ENCODE measurements around the gene NDFIP1. TPM values are rescaled to one million over a fixed set of nuclear protein-coding genes. Genes with fewer than 3 reads are reported as not detected.

Gene NDFIP1
- total RNA-seq, 1 experiment from 2014 or later = 27.6 TPM

- TF ChIP-seq E2F4 (CRISPR knock-in tag; IDR thresholded peaks at IDR 0.05; ENCODE audit: borderline replicate concordance, low read depth) (no peak), GRHL2 (CRISPR knock-in tag; IDR thresholded peaks at IDR 0.05; ENCODE audit: insufficient replicate concordance, severe bottlenecking) (no peak), ZNF281 (CRISPR knock-in tag; IDR thresholded peaks at IDR 0.05) (no peak), RORB (CRISPR knock-in tag; IDR thresholded peaks at IDR 0.05) (no peak), ZNF219 (CRISPR knock-in tag; IDR thresholded peaks at IDR 0.05; ENCODE audit: borderline replicate concordance) (no peak), ATF1 (CRISPR knock-in tag; IDR thresholded peaks at IDR 0.05) (no peak), ZNF138 (CRISPR knock-in tag; conservative IDR thresholded peaks at IDR 0.05) (no peak), CREB1 (CRISPR knock-in tag; IDR thresholded peaks at IDR 0.05) (no peak), ATF2 (CRISPR knock-in tag; IDR thresholded peaks at IDR 0.05; ENCODE audit: borderline replicate concordance, low read depth) (no peak), TP53 (CRISPR knock-in tag; IDR thresholded peaks at IDR 0.05) (no peak), ERG (CRISPR knock-in tag; IDR thresholded peaks at IDR 0.05) (no peak), PRRX2 (CRISPR knock-in tag; IDR thresholded peaks at IDR 0.05) (no peak)
- TF ChIP-seq, protein P1, sequence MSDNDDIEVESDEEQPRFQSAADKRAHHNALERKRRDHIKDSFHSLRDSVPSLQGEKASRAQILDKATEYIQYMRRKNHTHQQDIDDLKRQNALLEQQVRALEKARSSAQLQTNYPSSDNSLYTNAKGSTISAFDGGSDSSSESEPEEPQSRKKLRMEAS (CRISPR knock-in tag; IDR thresholded peaks at IDR 0.05) = no peak
- TF ChIP-seq, protein P2, sequence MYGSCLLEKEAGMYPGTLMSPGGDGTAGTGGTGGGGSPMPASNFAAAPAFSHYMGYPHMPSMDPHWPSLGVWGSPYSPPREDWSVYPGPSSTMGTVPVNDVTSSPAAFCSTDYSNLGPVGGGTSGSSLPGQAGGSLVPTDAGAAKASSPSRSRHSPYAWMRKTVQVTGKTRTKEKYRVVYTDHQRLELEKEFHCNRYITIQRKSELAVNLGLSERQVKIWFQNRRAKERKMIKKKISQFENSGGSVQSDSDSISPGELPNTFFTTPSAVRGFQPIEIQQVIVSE (CRISPR knock-in tag; IDR thresholded peaks at IDR 0.05; ENCODE audit: borderline replicate concordance) = no peak
These were observed 4.1 kb upstream of the NDFIP1 start (continued) for GRCh38 chr5:142104491-142104890.

- ATAC-seq = no peak
- CTCF ChIA-PET = no interaction called here
- TF ChIP-seq ZNF671 (CRISPR knock-in tag; IDR thresholded peaks at IDR 0.05) (no peak), CREM (CRISPR knock-in tag; IDR thresholded peaks at IDR 0.05) (no peak), TP53 (CRISPR knock-in tag; IDR thresholded peaks at IDR 0.05) (no peak), TEAD1 (CRISPR knock-in tag; IDR thresholded peaks at IDR 0.05) (no peak), JUN (CRISPR knock-in tag; IDR thresholded peaks at IDR 0.05) (no peak), CBFB (CRISPR knock-in tag; IDR thresholded peaks at IDR 0.05; ENCODE audit: low read depth) (no peak), MYBL2 (CRISPR knock-in tag; IDR thresholded peaks at IDR 0.05) (no peak), NR3C1 (CRISPR knock-in tag; conservative IDR thresholded peaks at IDR 0.05; ENCODE audit: low read depth) (no peak), NR1H2 (CRISPR knock-in tag; IDR thresholded peaks at IDR 0.05) (no peak), NFE2L1 (CRISPR knock-in tag; IDR thresholded peaks at IDR 0.05) (no peak)
- TF ChIP-seq, protein P3, sequence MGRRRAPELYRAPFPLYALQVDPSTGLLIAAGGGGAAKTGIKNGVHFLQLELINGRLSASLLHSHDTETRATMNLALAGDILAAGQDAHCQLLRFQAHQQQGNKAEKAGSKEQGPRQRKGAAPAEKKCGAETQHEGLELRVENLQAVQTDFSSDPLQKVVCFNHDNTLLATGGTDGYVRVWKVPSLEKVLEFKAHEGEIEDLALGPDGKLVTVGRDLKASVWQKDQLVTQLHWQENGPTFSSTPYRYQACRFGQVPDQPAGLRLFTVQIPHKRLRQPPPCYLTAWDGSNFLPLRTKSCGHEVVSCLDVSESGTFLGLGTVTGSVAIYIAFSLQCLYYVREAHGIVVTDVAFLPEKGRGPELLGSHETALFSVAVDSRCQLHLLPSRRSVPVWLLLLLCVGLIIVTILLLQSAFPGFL (CRISPR knock-in tag; IDR thresholded peaks at IDR 0.05; ENCODE audit: borderline replicate concordance) = no peak
- TF ChIP-seq, protein P4, sequence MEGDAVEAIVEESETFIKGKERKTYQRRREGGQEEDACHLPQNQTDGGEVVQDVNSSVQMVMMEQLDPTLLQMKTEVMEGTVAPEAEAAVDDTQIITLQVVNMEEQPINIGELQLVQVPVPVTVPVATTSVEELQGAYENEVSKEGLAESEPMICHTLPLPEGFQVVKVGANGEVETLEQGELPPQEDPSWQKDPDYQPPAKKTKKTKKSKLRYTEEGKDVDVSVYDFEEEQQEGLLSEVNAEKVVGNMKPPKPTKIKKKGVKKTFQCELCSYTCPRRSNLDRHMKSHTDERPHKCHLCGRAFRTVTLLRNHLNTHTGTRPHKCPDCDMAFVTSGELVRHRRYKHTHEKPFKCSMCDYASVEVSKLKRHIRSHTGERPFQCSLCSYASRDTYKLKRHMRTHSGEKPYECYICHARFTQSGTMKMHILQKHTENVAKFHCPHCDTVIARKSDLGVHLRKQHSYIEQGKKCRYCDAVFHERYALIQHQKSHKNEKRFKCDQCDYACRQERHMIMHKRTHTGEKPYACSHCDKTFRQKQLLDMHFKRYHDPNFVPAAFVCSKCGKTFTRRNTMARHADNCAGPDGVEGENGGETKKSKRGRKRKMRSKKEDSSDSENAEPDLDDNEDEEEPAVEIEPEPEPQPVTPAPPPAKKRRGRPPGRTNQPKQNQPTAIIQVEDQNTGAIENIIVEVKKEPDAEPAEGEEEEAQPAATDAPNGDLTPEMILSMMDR (IDR thresholded peaks at IDR 0.05) = no peak
- TF ChIP-seq, protein P5, sequence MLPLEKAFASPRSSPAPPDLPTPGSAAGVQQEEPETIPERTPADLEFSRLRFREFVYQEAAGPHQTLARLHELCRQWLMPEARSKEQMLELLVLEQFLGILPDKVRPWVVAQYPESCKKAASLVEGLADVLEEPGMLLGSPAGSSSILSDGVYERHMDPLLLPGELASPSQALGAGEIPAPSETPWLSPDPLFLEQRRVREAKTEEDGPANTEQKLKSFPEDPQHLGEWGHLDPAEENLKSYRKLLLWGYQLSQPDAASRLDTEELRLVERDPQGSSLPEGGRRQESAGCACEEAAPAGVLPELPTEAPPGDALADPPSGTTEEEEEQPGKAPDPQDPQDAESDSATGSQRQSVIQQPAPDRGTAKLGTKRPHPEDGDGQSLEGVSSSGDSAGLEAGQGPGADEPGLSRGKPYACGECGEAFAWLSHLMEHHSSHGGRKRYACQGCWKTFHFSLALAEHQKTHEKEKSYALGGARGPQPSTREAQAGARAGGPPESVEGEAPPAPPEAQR (CRISPR knock-in tag; IDR thresholded peaks at IDR 0.05) = no peak
These were observed 2.5 kb upstream of the NDFIP1 start for GRCh38 chr5:142106061-142106460.

More at GRCh38 chr5:142106061-142106460, 2.5 kb upstream of the NDFIP1 start:
- Mint-ChIP-seq H3K4me3 (no peak overlapping the region), H3K27ac (no peak overlapping the region), H3K4me1 (peaks cover 25% of the 10 kb centered on the region), H3K27me3 (ENCODE audit: low read depth) (peaks cover 15% of the 10 kb centered on the region), H3K36me3 (no peaks in the 10 kb centered on the region), H3K9me3 (peaks cover 4% of the 10 kb centered on the region)
- DNase-seq (ENCODE audit: low spot score) = no peak
- POLR2A ChIA-PET = no interaction called here
